ENCODE results near the gene NPPC.

DNA sequence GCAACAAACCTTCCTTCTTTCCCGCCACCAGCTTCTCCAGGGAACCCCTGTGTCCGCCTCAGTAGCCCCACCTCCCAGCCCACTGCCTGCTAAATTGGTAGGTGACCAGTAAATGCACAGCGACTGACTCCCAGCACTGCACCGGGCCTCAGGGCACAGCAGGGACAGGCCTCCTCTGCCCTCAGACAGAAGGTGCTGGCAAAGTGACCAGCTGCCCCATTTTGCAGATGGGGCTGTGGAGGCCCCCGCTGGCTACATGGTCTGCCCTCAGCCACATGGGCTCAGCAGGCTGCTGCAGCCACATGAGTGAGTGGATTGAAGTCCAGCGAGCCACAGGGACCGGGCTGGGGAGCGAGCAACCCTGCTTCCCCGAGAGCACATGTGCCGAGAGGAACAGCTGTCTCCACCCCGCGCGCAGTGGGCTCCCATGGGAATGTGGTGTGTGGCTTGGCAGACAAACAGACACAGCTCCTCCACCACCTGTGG lies 7.8 kb upstream of the NPPC start:
- TF ChIP-seq, protein P1, sequence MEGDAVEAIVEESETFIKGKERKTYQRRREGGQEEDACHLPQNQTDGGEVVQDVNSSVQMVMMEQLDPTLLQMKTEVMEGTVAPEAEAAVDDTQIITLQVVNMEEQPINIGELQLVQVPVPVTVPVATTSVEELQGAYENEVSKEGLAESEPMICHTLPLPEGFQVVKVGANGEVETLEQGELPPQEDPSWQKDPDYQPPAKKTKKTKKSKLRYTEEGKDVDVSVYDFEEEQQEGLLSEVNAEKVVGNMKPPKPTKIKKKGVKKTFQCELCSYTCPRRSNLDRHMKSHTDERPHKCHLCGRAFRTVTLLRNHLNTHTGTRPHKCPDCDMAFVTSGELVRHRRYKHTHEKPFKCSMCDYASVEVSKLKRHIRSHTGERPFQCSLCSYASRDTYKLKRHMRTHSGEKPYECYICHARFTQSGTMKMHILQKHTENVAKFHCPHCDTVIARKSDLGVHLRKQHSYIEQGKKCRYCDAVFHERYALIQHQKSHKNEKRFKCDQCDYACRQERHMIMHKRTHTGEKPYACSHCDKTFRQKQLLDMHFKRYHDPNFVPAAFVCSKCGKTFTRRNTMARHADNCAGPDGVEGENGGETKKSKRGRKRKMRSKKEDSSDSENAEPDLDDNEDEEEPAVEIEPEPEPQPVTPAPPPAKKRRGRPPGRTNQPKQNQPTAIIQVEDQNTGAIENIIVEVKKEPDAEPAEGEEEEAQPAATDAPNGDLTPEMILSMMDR (IDR thresholded peaks at IDR 0.05; ENCODE audit: low read depth, low read length, poor library complexity, severe bottlenecking): no peak
- no peak for TF ChIP-seq EZH2phosphoT487 (IDR thresholded peaks at IDR 0.05; ENCODE audit: borderline replicate concordance, low read length)
